GM10248 (cell line): ENCODE measurements around the gene RAB3GAP2.
"Not testable (repeated sequence)": the region's sequence is repeated elsewhere in the genome, so short reads cannot be mapped to it uniquely, and the experiment has no call there.

Source experiments
- CTCF ChIA-PET: fragments of 300-600 bp; sonication (Branson Sonifier 250); formaldehyde crosslinking; extraction: SDS; loops from one replicate; lab custom pipeline; 2021; ENCODE audit warnings: antibody characterized with exemption; lab: Yijun Ruan, JAX
- POLR2A ChIA-PET: fragments of 350-650 bp; sonication (Branson Sonifier 250); formaldehyde crosslinking; extraction: SDS; loops from one replicate; lab custom pipeline; 2020; ENCODE audit warnings: antibody characterized with exemption; lab: Yijun Ruan, JAX
- DNase-seq: peaks from one replicate; pipeline ENCODE4 v3.0.0; 2012; ENCODE audit errors: extremely low spot score
- CTCF ChIP-seq: IDR thresholded peaks from 2 replicates; pipeline ENCODE4 v1.5.1; 2012; ENCODE audit warnings: mild to moderate bottlenecking, low read depth; ENCODE audit errors: extremely low read depth, missing control alignments, control extremely low read depth

Gene RAB3GAP2

DNA sequence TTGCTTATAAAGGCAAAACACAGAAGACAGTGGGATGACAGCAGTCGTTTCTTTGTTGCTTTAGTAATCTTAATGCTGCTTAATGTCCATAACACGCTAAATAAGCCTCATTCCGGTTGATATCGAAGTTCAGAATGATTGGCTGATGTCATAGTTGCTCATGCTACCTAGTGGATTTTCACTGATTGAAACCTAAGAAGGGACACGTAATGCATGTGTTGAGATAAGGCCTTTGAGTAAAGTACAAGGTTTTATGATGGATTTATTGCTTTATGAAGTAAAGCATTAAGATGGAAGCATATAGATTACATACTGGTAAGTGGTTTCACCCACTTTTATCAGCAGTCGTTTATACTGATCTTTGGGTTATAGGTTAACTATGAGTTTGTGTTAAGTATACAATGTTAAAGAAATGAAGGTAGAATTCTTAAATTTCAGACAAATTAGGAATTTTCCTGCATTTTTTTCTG is 153.2 kb downstream of the RAB3GAP2 start:
- POLR2A ChIA-PET = no interaction called here
- CTCF ChIA-PET = interaction anchor here (1.5 kb wide), 1 partner anchor 19 kb away, joined by 3 read pairs; no protein-coding TSS in a partner anchor
- TF ChIP-seq CTCF = no peak
- DNase-seq = no peak

GRCh38 chr1:220113136-220113695 is 159.0 kb downstream of the RAB3GAP2 start:
- DNase-seq = peak; percentile 36
- TF ChIP-seq CTCF = peak; percentile 43
- CTCF ChIA-PET = interaction anchor here (0.8 to 3.2 kb wide), 17 partner anchors 8 to 664 kb away, joined by 3 to 15 read pairs (median 4); no protein-coding TSS in a partner anchor
- POLR2A ChIA-PET = no interaction called here

DNA sequence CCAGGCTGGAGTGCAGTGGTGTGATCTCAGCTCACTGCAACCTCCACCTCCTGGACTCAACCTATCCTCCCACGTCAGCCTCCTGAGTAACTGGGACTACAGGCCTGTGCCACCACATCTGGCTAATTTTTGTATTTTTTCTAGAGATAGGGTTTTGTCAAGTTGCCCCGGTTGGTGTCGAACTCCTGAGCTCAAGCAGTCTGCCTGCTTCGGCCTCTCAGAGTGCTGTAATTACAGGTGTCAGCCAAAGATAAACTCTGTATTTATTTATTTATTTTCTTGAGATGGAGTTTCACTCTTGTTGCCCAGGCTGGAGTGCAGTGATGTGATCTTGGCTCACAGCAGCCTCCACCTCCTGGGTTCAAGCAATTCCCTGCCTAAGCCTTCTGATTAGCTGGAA is 159.7 kb downstream of the RAB3GAP2 start:
- DNase-seq, POLR2A ChIA-PET: not testable (repeated sequence)
- CTCF ChIA-PET = interaction anchor here (0.9 to 3.2 kb wide), 16 partner anchors 8 to 664 kb away, joined by 3 to 15 read pairs (median 4); no protein-coding TSS in a partner anchor

- DNase-seq, POLR2A ChIA-PET, CTCF ChIA-PET: not testable (repeated sequence)
These were observed 161.8 kb downstream of the RAB3GAP2 start for GRCh38 chr1:220110473-220110872.

DNA sequence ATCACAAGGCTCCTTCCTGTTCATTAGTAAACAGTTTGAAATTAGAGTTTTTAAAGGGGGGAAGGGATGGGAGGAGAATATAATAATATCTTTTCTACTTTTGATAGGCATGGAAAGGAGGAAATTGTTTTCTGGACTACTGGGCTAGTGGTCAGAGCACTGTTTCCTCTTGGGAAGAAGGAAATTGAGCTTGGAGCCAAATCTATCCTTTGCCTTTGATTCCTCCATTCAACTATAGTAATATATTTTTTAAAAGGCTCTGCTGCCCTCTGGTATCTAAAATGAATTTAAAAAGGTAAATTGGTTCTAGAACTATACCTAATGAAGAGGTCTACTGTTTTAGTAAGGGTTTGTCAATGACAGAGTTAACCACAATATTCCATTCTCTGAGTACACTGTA is 172.4 kb downstream of the RAB3GAP2 start:
- no peak for DNase-seq
- ChIA-PET POLR2A (no interaction called here), CTCF (interaction anchor here (0.7 to 2.0 kb wide), 4 partner anchors 10 to 25 kb away, joined by 3 to 6 read pairs (median 4); partner anchors contain the start of gene BPNT1)
- TF ChIP-seq CTCF = no peak
